ENCODE data around the gene LDLRAD4. TPM values are rescaled to one million over a fixed set of nuclear protein-coding genes. Genes with fewer than 3 reads are reported as not detected.

LDLRAD4 gene
- total RNA-seq, 4 donors from 2014 or later = 23.9 to 38.3 (median 27.0) TPM

DNA sequence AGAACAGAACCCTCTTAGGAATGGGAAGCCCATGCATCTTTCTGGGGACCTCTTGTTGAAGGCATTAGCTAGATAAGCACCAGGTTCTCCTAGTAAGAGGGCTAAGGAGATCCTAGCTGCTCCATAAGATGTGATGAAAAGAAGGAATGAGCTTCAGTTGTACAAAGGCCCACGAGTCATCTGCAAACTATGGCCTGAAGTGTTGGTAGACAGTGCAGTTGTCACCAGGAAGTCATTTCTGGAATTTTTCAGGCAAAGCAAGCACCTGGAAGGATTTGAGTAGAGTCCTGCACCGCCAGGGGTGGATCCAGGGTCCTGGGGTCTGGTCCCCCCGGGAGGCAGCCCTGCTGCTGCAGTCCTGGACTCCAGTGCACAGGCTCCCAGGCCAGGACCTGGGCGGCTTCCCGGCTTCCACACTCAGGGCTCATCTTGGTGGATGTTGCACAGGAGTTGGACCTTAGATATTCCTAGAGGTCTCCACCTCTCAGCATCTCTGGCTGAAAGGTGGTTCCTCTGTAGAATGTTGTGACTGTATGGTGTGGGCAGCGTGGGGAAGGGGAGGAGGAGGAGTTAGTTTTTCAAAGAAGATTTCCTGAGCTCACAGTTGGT, 85.3 kb downstream of the LDLRAD4 start:
- ATAC-seq (ENCODE audit: low FRiP score) (no peak), DNase-seq (ENCODE audit: low spot score) (no peak)
- TF ChIP-seq, protein P1, sequence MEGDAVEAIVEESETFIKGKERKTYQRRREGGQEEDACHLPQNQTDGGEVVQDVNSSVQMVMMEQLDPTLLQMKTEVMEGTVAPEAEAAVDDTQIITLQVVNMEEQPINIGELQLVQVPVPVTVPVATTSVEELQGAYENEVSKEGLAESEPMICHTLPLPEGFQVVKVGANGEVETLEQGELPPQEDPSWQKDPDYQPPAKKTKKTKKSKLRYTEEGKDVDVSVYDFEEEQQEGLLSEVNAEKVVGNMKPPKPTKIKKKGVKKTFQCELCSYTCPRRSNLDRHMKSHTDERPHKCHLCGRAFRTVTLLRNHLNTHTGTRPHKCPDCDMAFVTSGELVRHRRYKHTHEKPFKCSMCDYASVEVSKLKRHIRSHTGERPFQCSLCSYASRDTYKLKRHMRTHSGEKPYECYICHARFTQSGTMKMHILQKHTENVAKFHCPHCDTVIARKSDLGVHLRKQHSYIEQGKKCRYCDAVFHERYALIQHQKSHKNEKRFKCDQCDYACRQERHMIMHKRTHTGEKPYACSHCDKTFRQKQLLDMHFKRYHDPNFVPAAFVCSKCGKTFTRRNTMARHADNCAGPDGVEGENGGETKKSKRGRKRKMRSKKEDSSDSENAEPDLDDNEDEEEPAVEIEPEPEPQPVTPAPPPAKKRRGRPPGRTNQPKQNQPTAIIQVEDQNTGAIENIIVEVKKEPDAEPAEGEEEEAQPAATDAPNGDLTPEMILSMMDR (IDR thresholded peaks at IDR 0.05) = no peak

DNA sequence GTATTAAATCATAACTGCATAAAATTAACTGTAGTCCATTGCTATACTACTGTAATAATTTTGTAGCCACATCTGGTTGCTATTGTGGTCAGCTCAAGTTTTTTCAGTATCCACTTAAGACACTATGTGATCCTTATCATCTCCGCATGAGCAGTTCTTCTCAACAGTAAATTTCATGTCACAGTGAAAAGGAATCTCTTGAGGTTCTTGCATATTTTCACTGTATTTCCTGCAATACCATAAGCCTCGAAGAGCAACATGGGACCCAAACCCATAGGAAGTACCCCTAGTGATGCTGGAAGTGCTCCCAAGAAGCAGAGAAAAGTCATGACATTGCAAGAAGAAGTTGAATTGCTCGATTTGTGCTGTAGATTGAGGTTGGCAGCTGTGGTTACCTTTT, 86.7 kb downstream of the LDLRAD4 start:
- ATAC-seq (ENCODE audit: low FRiP score) = no peak
- TF ChIP-seq, protein P1 (IDR thresholded peaks at IDR 0.05) = no peak
- no peak for DNase-seq (ENCODE audit: low spot score)

GRCh38 chr18:13306583-13306982, 88.0 kb downstream of the LDLRAD4 start:
- no peak for ATAC-seq (ENCODE audit: low FRiP score)
- DNase-seq (ENCODE audit: low spot score) = no peak
- TF ChIP-seq, protein P1 (IDR thresholded peaks at IDR 0.05) = no peak

DNA sequence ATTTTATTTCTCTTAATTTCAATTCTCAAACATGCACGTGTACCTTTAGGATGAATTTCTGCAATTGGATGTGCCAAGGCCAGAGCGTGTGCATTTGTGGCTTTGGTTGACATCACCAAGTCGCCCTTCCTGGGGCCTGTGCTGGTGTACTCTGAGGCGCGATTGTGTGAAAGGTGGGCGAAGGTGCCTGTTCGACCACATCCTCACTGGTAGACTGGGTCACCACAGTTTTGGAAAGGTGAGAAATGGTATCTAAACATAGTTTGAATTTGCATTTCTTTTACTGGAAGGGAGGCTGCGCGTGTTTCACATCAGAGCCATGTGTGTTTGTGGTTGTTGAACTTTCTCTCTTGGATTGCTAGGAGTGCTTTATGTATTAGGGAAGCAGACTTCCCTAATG, 89.8 kb downstream of the LDLRAD4 start:
- ATAC-seq (ENCODE audit: low FRiP score) (no peak), DNase-seq (ENCODE audit: low spot score) (no peak)
- TF ChIP-seq, protein P1 (IDR thresholded peaks at IDR 0.05) = no peak

GRCh38 chr18:13309031-13309747, 90.6 kb downstream of the LDLRAD4 start:
- no peak for ATAC-seq (ENCODE audit: low FRiP score)
- TF ChIP-seq, protein P1 (IDR thresholded peaks at IDR 0.05) = no peak
- no peak for DNase-seq (ENCODE audit: low spot score)

DNA sequence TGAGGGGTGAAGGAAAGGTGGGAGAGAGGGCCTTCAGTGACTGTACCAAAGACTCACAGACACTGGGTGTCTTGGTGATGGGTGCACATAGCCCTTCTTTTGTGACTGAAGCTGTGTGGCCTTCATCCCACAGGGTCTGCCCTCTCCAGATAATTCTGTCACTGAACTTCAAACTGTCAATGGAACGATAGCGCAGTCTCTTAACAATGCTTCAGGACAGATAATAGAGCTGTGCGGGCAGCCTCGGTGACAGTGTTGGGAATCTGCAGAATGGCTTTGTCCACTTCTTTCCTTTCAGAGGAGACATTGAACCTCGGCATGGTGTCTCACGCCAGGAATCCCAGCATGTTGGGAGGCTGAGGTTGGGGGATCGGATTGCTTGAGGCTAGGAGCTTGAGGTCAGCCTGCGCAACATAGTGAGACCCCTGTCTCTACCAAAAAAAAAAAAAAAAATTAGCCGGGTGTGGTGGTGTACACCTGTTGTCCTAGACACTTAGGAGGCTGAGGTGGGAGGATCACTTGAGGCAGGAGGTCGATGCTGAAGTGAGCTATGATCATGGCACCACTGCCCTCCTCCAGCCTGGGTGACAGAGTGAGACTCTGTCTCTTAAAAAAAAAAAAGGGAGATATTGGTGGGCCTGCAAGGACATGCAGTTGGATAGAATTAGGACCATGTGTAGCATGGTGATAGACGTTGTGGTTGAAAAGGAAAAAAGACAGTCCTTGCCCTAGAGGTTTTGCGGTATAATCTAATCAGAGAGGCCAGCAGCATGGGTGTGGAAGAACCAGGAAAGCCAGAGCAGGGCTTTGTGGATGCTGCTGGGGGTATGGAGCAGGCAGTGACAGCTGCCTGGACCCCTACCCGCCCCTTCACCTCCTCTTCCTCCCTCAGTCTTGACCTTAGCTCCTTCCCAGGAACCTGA, 91.4 kb downstream of the LDLRAD4 start:
- TF ChIP-seq, protein P1 (IDR thresholded peaks at IDR 0.05) = no peak
- no peak for ATAC-seq (ENCODE audit: low FRiP score)
- DNase-seq (ENCODE audit: low spot score) = no peak
